ENCODE measurements around the gene SUSD1.

Gene SUSD1

DNA sequence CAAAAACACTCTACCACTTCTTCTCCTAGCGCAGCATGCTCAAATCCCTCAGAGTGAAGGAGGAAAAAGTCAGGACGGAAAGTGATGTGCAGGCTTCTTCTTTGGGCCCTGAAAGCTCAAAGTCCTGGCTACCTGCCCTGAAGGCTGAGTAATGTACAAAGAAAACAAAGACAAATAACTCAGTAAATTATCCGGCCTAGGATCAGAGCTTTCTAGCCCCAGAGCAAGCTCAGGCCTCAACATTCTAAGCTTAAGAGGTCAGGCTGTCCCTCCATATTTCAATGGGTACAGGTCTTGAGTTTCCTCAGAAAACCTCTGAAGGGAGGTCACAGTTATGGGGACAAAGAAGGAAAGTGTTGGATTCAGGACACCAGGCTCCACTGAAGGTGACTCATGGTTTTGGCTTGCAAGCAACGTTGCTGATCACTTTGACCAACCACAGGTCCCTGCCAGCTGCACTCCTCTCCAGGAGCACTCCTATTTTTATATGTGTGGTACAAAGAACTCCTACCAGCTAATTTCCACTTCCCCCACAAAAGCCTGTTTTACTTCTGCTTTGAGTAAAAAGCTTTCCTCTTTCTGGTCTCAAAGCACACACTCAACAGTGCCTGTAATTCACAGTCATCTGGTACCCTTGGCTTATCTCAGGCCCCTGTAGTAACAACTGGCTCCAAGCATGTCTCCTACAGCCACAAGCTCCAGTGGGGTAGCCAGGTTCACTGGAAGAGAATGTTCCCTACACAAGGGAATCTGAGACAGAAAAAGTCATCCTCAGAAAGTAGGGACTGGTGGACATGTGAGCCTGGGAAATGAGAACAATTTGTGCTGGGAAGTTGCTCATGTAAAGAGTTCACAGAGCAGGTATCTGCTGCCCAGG lies 162.8 kb downstream of the SUSD1 start:
- no peak for DNase-seq (ENCODE audit: low read depth)

DNA sequence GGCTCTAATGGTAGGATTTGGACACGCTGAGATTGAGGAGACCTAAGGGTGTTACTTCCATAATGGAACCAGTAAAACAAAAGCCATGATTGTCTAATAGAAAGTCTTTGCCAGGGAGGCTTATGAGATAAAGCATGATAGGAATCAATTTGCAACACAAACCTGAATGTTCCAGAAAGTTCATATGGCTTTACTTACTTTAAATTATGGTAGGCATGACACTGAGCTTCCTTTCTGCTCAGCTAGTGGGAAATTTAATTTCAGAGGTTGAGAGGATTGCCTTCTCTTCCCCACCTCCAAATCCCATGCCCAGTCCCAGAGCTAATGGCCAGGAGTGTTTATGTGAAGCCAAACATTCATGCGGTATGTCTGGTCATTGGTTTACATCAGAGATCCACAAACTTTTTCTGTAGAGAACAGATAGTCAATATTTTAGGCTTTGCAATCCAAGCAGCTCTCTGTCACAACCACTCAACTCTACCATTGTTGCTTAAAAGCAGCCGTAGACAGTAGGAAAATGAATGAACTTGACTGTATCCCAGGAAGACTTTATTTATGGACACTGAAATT lies 164.0 kb downstream of the SUSD1 start:
- DNase-seq (ENCODE audit: low read depth), result no peak

DNA sequence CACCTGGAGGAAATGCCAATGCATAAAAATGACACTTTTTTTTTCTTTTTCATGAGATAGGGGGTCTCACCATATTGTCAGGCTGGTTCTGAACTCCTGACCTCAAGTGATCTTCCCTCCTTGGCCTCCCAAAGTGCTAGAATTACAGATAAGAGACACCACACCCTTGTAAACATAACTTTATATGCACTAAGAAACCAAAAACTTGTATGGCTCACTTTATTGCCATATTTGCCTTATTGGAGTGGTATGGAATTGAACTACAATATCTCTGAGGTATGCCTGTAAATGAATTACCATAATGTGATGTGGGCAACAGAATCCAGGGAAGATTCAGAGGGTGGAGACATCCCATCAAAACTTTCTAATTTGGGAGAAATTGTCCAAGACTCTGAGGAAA lies 164.6 kb downstream of the SUSD1 start:
- DNase-seq (ENCODE audit: low read depth), result no peak

DNA sequence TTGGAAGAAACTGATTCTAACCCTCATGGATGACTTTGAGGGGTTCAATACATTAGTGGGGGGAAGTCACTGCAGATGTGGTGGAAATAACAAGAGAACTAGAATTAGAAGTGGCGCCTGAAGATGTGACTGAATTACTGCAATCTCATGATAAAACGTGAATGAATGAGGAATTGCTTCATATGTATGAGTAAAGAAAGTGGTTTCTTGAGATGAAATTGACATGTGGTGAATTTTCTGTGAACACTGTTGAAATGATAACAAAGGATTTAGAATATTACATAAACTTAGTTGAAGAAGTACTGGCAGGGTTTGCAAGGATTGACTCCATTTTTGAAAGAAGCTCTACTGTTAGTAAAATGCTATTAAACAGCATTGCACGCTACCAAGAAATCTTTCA lies 165.4 kb downstream of the SUSD1 start:
- no peak for DNase-seq (ENCODE audit: low read depth)

DNA sequence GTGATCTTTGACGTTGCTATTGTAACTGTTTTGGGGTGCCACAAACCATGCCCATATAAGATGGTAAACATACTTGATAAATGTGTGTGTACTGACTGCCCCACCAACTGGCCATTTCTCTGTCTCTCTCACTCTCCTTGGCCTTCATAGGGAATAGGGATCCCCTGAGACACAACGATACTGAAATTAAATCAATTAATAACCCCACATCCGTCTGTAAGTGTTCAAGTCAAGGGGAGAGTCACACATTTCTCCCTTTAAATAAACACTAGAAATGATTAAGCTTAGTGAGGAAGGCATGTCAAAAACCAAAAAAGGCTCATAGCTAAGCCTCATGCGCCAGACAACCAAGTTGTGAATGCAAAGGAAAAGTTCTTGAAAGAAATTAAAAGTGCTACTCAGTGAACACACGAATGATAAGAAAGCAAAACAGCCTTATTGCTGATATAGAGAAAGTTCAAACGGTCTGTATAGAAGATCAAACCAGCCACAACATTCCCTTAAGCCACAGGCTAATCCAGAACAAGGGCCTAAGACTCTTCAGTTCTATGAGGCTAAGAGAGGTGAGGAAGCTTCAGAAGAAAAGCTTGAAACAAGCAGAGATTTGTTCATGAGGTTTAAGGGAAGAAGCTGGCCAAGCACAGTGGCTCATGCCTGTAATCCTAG lies 167.4 kb downstream of the SUSD1 start:
- no peak for DNase-seq (ENCODE audit: low read depth)

DNA sequence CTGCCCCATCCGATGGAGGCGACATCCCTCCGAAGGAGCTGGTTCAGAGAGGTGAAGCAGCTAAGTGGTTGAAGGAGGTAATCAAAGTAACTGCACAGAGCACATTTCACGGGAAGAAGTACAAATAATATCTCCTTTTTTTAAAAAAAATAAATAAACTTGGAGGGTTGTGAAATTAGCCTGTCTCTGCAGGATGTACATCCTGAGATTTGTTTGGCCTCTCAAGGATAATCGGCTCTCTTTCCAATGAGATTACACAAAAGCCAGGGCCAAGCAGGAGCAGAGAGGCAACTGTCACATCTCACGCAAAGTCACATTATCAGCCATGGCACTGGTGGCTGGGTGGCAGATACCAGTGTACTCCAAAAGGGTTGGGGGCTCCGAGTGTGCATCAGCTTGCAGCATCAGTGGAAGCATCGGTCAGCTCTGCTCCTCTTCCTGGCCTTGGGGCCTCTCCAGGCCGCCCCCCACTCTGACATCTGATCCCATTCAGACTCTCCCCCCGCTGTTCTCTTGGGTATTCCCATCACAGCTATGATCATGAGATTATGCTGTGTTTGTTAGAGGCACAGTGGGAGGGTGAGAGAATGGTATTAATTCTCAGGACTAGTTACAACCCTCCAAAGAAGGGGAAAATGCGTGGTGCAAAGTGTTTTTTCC lies 168.6 kb downstream of the SUSD1 start:
- DNase-seq (ENCODE audit: low read depth), result no peak

DNA sequence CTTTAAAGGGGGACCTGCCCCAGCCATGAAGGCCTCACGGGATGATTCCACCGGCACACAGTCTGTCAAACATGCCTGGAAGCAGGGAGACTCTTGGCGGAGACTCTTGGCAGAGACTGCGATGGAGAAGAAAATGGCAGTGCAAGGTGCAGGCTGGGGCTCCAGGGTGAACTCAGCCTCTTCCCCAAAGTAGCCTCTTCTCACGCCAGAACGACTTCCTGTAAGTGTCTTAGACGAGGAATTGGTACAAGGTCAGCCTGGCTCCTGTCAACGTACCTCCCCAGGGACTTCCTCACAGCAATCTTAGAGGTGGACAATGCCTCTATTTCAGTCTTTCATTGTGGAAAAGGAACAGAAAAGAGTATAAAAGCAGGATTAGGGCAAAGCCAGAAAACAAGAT lies 169.2 kb downstream of the SUSD1 start:
- DNase-seq (ENCODE audit: low read depth), result no peak

DNA sequence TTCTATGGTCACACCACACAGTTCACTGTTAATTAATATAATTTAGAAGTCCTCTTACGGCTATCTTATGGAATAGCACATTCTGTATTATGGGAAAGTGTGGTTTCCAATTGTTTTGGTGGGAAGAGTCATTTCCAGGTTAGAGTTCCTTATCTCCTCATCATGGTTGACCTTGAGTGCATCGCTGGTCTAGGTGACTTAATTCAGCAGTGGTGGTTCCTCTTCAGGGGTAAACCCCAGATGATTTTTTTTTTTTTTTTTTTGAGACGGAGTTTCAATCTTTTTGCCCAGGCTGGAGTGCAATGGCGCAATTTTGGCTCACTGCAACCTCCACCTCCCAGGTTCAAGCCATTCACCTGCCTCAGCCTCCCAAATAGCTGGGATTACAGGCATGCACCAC lies 171.6 kb downstream of the SUSD1 start:
- DNase-seq (ENCODE audit: low read depth), result no peak

DNA sequence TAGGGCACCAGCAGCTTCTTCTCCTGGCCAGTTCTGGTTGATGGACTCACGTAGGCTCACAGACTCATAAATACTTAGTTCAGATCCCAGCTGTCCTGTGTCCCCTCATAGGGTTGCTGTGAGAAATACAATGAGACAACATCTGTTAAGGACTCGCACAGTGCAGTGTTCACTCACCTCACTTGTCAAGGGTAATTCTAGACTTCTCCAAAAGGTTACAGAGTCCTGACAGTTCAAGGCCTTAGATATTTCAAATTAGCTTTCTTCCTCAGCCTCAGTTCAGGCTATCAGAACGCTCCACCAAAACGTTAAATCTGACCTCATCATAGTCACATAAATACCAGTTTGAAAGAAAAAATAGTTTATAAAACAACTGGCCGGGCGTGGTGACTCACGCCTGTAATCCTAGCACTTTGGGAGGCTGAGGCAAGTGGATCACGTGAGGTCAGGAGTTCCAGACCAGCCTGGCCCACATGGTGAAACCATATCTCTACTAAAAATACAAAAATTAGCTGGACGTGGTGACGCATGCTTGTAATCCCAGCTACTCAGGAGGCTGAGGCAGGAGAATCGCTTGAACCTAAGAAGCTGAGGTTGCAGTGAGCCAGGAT lies 172.1 kb downstream of the SUSD1 start:
- DNase-seq (ENCODE audit: low read depth), result no peak

DNA sequence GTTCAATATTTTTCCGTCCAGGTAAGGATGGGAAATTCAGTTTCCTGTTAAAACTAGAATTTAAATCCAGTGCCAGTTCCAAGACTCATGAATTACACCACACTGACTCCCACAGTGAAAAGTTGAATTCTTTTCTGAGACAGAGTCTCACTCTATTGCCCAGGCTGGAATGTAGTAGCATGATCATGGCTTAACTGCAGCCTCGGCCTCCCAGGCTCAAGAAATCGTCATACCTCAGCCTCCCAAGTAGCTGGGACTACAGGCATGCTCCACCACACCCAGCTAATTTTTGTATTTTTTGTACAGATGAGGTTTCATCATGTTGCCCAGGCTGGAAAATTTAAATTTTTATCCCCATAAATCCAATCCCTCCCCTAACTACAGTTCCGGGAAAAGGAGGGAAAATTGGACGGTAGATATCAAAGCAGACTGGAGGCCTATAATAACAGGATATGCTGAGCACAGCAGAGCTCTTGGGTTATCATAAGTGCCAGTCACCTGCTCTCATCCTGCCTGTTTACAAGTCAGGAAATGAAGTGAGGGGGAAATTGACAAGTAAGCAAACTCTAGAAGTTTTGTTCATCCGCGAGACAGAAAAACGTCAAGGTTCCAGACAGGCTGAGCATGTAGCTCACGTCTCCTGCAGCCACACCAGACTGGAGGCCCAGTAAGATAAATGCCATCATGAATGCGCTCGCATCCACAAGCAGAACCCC lies 172.8 kb downstream of the SUSD1 start:
- no peak for DNase-seq (ENCODE audit: low read depth)

DNA sequence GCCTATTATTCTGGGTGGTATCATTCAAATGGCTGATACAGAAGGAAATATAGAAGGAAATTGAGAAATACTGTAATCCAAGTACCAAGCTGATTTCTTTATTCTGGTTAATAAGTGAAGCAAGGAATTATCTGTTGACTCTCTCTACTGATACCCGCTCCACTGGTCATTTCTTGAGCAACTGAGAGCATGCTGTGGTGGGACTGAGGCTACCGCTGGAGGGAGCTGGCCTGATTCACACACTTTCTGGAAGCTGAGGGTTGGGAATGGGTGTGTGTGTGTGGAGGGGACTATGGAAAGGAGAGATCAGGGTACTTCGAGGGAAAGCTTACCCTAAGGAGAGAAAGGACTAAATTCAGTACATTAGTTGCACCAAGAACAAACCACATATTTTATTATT lies 174.4 kb downstream of the SUSD1 start:
- no peak for DNase-seq (ENCODE audit: low read depth)

DNA sequence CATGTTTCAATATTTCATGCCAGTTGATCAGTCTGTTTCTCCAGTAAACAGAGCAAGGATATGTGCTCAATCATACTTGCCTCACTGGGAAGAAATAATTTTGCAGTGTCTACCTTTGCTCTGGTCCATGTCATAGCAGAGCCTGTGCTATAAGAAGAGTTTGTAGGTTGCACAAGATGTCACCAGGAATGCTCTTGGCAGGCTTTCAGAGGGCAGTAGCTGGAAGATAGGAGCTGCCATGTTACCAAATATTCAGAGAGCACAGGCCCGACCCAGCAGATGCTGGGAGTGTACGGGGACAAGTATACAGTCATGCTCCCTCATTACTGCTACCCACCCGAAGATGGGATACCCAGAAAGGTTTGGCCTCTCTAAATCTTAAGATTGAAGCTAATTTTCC lies 175.8 kb downstream of the SUSD1 start:
- DNase-seq (ENCODE audit: low read depth), result no peak

DNA sequence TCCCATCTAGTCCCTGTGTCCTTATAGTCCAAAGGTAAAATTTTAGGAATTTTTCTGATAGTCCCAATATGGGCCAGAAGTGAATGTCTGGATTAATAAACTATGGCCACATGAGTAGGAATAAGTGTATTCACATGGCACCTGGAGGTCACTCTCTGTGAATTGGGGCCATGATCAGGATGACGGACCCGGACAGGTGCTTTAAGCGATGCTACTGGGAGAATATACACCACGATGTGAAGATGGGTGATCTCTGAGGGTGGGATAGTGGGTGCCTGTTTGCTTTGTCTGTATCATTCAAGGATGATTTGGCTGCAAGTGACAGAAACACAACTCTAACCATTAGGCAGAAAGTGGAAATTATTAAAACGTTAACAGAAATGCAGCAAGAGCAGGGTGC lies 177.3 kb downstream of the SUSD1 start:
- DNase-seq (ENCODE audit: low read depth), result no peak

DNA sequence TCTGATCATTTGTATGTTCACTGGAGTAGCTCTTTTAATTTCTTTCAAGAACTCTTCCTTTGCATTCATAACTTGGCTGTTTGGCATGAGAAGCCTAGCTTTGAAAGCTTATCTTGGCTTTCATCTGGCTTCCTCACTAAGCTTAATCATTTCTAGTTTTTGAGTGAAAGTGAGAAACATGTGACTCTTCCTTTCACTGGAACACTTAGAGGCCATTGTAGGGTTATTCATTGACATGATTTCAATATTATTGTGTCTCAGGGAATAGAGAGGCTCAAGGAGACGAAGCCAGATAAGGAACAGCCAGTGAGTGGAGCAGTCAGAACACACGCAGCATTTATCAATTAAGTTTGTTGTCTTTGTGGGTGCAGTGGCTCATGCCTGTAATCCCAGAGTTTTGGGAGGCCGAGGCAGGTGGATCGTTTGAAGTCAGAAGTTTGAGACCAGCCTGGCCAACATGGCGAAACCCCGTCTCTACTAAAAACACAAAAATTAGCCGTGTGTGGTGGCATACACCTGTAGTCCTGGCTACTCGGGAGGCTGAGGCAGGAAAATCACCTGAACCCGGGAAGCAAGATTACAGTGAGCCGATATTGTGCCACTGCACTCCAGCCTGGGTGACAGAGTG lies 180.2 kb downstream of the SUSD1 start:
- DNase-seq (ENCODE audit: low read depth), result no peak

DNA sequence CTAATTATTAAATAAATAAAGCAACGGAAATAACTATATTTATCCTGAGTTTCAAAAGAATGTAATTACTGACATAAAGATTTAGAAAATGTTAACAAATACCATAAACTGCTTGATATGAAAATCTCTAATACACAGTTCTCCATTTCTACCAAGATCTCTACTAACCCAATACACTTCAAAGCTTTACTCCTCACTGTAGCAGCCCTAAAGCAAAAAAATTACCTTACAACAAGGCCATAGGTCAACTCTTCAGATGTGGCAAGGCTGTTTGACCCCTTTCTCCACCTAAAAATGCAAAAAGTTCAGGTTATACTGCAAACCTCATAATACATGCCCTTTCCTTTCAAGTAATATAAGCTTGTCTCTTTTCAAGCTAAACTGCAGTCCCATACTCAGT lies 181.8 kb downstream of the SUSD1 start:
- no peak for DNase-seq (ENCODE audit: low read depth)

DNA sequence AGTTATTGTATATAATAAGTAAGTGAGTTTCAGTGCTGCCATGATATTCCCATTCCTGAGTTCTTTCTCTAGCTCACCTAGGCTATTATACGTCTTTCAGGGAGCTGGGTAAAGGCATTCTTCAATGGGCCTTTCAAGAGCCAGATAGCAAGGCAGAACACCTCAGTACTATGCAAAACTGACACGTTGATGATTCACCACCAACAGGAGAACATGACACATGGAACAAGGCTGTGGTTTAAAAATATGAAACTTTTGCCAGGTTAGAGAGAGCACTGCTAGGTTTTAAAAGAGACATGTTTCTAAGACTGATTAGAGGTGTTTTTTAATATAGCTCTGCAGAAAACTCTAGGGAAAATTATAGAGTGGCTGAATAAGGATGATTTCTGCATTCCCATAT lies 182.6 kb downstream of the SUSD1 start:
- DNase-seq (ENCODE audit: low read depth), result no peak

DNA sequence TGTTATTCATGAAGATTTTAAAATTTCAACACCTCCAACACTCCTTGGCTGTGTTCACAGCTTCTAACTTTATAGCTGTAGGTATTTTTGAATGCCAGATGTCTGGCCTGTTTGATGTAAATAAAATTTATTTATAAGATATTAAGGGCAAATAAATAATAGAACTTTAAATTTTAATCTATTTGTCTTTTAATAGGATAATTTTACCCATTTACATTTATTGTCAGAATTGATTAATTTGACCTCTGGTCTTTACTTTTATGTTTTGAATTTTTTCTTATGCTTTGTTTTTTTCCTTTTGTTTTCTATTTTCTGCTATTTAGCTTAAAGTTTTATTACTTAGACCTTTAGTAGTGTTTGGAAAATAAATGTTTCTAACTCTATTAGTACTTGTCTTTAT lies 183.9 kb downstream of the SUSD1 start:
- no peak for DNase-seq (ENCODE audit: low read depth)
